Glutamatergic neuron (in vitro differentiated cells): ENCODE measurements around the gene DENND5B. TPM values are rescaled to one million over a fixed set of nuclear protein-coding genes. Genes with fewer than 3 reads are reported as not detected.

Experiments
- DNase-seq: peaks from one replicate; pipeline ENCODE4 v3.0.0; 2022
- H3K27ac Mint-ChIP-seq: one replicate; pipeline ENCODE4 v1.8.0; 2020; ENCODE audit warnings: mild to moderate bottlenecking, mixed read lengths, inconsistent platforms; ENCODE audit not compliant: unreplicated experiment
- H3K27me3 Mint-ChIP-seq: one replicate; pipeline ENCODE4 v1.8.0; 2020; ENCODE audit warnings: mild to moderate bottlenecking, moderate library complexity, mixed read lengths, inconsistent platforms; ENCODE audit not compliant: unreplicated experiment
- H3K36me3 Mint-ChIP-seq: one replicate; pipeline ENCODE4 v1.8.0; 2020; ENCODE audit warnings: mild to moderate bottlenecking, mixed read lengths, inconsistent platforms; ENCODE audit not compliant: unreplicated experiment
- H3K4me1 Mint-ChIP-seq: one replicate; pipeline ENCODE4 v1.8.0; 2020; ENCODE audit warnings: mild to moderate bottlenecking, low read depth, mixed read lengths, inconsistent platforms; ENCODE audit not compliant: unreplicated experiment
- H3K4me3 Mint-ChIP-seq: one replicate; pipeline ENCODE4 v1.8.0; 2020; ENCODE audit warnings: mild to moderate bottlenecking, mixed read lengths, inconsistent platforms; ENCODE audit not compliant: unreplicated experiment
- H3K9me3 Mint-ChIP-seq: one replicate; pipeline ENCODE4 v1.8.0; 2020; ENCODE audit warnings: mild to moderate bottlenecking, moderate library complexity, mixed read lengths, inconsistent platforms; ENCODE audit not compliant: unreplicated experiment
- CTCF ChIP-seq: fragments of 200-600 bp; sonication (generic); IDR thresholded peaks from one replicate; pipeline ENCODE4 v1.5.0; 2021; ENCODE audit not compliant: partially characterized antibody, unreplicated experiment
- total RNA-seq: library from RNA; stranded (reverse); fragmentation: NEBNext Ultra II Directional; extraction: Animal tissue kit (Norgen Biotek cat#: 25700); gene quantifications from one replicate; pipeline ENCODE4 v1.2.1, GENCODE V29; 2021; ENCODE audit not compliant: unreplicated experiment

DENND5B gene
- total RNA-seq, 1 donor from 2014 or later = 45.6 TPM

- peaks cover 5% of the 10 kb centered on the region for H3K9me3 Mint-ChIP-seq
- no peaks in the 10 kb centered on the region for H3K36me3 Mint-ChIP-seq
- DNase-seq = no peak
- peaks cover 30% of the 10 kb centered on the region for H3K4me1 Mint-ChIP-seq
- TF ChIP-seq CTCF = no peak
- H3K27me3 Mint-ChIP-seq = peaks cover 4% of the 10 kb centered on the region
- H3K27ac Mint-ChIP-seq = no peak overlapping the region
- H3K4me3 Mint-ChIP-seq = no peak overlapping the region
These were observed 224.8 kb downstream of the DENND5B start for GRCh38 chr12:31366104-31366621.

- Mint-ChIP-seq H3K9me3 (peaks cover 3% of the 10 kb centered on the region), H3K27me3 (peaks cover 2% of the 10 kb centered on the region), H3K36me3 (no peaks in the 10 kb centered on the region), H3K4me3 (no peak overlapping the region), H3K27ac (no peak overlapping the region), H3K4me1 (peaks cover 10% of the 10 kb centered on the region)
- TF ChIP-seq CTCF = no peak
- no peak for DNase-seq
These were observed 227.1 kb downstream of the DENND5B start for GRCh38 chr12:31363831-31364230.

GRCh38 chr12:31363416-31363809 is 227.5 kb downstream of the DENND5B start:
- no peak for DNase-seq
- H3K27me3 Mint-ChIP-seq = peaks cover 2% of the 10 kb centered on the region
- H3K27ac Mint-ChIP-seq = no peak overlapping the region
- peaks cover 3% of the 10 kb centered on the region for H3K9me3 Mint-ChIP-seq
- peaks cover 6% of the 10 kb centered on the region for H3K4me1 Mint-ChIP-seq
- no peak for TF ChIP-seq CTCF
- no peak overlapping the region for H3K4me3 Mint-ChIP-seq
- no peaks in the 10 kb centered on the region for H3K36me3 Mint-ChIP-seq

GRCh38 chr12:31362759-31363415 is 228.0 kb downstream of the DENND5B start:
- Mint-ChIP-seq H3K27me3 (peaks cover 2% of the 10 kb centered on the region), H3K27ac (no peak overlapping the region), H3K4me1 (peaks cover 6% of the 10 kb centered on the region), H3K4me3 (no peak overlapping the region), H3K9me3 (peaks cover 3% of the 10 kb centered on the region), H3K36me3 (no peaks in the 10 kb centered on the region)
- no peak for DNase-seq
- no peak for TF ChIP-seq CTCF

GRCh38 chr12:31362115-31362758 is 228.7 kb downstream of the DENND5B start:
- DNase-seq = no peak
- no peak overlapping the region for H3K4me3 Mint-ChIP-seq
- TF ChIP-seq CTCF = no peak
- H3K27ac Mint-ChIP-seq = no peak overlapping the region
- no peaks in the 10 kb centered on the region for H3K36me3 Mint-ChIP-seq
- peaks cover 3% of the 10 kb centered on the region for H3K9me3 Mint-ChIP-seq
- H3K27me3 Mint-ChIP-seq = peaks cover 2% of the 10 kb centered on the region
- H3K4me1 Mint-ChIP-seq = peaks cover 6% of the 10 kb centered on the region
